H1 (cell line): ENCODE results near the gene ADRA2A. TPM values are rescaled to one million over a fixed set of nuclear protein-coding genes. Genes with fewer than 3 reads are reported as not detected.

Experiments
- CBX5 ChIP-seq: fragments of 300-800, 300-1000 bp; sonication (generic); IDR thresholded peaks from 2 replicates; pipeline ENCODE4 v1.7.1; 2016; ENCODE audit warnings: antibody characterized with exemption, low read length, low read depth
- CTBP2 ChIP-seq: IDR thresholded peaks from 2 replicates; pipeline ENCODE4 v1.7.0; 2011; ENCODE audit warnings: borderline replicate concordance, mild to moderate bottlenecking, moderate library complexity, mixed read lengths, low read length; ENCODE audit not compliant: insufficient read depth, insufficient read length
- FOSL1 ChIP-seq: IDR thresholded peaks from 2 replicates; pipeline ENCODE4 v1.6.1; 2011; ENCODE audit warnings: mild to moderate bottlenecking, low read depth, low read length, moderate library complexity; ENCODE audit not compliant: insufficient read depth
- NANOG ChIP-seq: IDR thresholded peaks from 2 replicates; pipeline ENCODE4 v1.6.1; 2011; ENCODE audit warnings: low read length, low read depth, mild to moderate bottlenecking, inconsistent platforms; ENCODE audit not compliant: insufficient read depth, poor library complexity, severe bottlenecking
- POLR2AphosphoS5 ChIP-seq: IDR thresholded peaks from 2 replicates; pipeline ENCODE4 v1.6.1; 2011; ENCODE audit warnings: low read depth, low read length
- polyA plus RNA-seq, 7 experiments: library from polyadenylated mRNA; depleted of rRNA in 3 of 7; stranded (reverse) in 5 of 7; unstranded in 2 of 7; fragments of >200 nt in 5 of 7; fragments of 200-250 nt in 2 of 7; gene quantifications; 1 replicate in 5 of 7; 2 replicates in 1 of 7; 4 replicates in 1 of 7; pipeline versions ENCODE4 v1.2.1 to v1.2.3, GENCODE V29; 2011 to 2013; ENCODE audit warnings: missing spikeins in 2 of 7, mixed read lengths in 2 of 7
- total RNA-seq: library from RNA; stranded (reverse); fragmentation: NEBNext Ultra II Directional; extraction: Animal tissue kit (Norgen Biotek cat#: 25700); gene quantifications from 2 replicates; pipeline ENCODE4 v1.2.1, GENCODE V29; 2021
- TF ChIP-seq, protein P1 (sequence below): fragments of 300-600 bp; sonication (generic); IDR thresholded peaks from 2 replicates; pipeline ENCODE4 v1.7.1; 2012; ENCODE audit warnings: low read length, moderate library complexity, mild to moderate bottlenecking, inconsistent platforms; ENCODE audit not compliant: insufficient replicate concordance

ADRA2A gene
- total and polyA plus RNA-seq, 2 of the 8 experiments (the other 6 are each of a cell fraction or from before 2014, with no cell fraction given) = 5.9 to 6.2 TPM

DNA sequence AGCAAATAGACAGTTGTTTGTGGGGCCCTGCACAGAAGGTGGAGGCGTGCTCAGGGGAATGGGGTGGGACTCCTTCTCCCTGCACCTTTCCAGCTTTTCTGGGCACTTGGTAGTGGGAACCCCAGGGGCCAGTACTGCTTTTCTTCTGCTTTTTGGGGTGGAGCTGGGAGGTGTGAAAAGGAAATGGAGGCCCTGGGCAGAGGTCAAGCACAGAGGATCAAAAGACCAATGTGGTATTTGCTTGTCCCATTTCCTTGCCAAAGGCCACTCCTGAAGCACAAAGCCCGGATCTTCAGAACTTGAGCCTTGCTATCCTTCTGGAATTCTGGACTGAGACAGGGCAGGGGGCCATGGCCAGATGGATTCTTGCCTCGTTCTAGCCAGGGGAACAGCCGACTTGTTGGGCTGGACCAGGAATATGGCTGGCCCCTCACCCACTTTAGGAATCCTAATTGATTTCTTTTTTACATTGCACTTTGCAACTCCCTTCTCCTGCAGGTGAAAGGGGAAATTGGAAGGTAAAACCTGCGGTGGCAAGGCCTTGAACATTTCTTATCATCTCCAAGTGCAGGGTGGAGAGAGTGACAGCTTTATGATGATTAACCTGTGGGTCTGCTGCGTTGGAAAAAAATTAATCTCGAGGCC lies 26.5 kb downstream of the ADRA2A start (continued):
- TF ChIP-seq, protein P1, sequence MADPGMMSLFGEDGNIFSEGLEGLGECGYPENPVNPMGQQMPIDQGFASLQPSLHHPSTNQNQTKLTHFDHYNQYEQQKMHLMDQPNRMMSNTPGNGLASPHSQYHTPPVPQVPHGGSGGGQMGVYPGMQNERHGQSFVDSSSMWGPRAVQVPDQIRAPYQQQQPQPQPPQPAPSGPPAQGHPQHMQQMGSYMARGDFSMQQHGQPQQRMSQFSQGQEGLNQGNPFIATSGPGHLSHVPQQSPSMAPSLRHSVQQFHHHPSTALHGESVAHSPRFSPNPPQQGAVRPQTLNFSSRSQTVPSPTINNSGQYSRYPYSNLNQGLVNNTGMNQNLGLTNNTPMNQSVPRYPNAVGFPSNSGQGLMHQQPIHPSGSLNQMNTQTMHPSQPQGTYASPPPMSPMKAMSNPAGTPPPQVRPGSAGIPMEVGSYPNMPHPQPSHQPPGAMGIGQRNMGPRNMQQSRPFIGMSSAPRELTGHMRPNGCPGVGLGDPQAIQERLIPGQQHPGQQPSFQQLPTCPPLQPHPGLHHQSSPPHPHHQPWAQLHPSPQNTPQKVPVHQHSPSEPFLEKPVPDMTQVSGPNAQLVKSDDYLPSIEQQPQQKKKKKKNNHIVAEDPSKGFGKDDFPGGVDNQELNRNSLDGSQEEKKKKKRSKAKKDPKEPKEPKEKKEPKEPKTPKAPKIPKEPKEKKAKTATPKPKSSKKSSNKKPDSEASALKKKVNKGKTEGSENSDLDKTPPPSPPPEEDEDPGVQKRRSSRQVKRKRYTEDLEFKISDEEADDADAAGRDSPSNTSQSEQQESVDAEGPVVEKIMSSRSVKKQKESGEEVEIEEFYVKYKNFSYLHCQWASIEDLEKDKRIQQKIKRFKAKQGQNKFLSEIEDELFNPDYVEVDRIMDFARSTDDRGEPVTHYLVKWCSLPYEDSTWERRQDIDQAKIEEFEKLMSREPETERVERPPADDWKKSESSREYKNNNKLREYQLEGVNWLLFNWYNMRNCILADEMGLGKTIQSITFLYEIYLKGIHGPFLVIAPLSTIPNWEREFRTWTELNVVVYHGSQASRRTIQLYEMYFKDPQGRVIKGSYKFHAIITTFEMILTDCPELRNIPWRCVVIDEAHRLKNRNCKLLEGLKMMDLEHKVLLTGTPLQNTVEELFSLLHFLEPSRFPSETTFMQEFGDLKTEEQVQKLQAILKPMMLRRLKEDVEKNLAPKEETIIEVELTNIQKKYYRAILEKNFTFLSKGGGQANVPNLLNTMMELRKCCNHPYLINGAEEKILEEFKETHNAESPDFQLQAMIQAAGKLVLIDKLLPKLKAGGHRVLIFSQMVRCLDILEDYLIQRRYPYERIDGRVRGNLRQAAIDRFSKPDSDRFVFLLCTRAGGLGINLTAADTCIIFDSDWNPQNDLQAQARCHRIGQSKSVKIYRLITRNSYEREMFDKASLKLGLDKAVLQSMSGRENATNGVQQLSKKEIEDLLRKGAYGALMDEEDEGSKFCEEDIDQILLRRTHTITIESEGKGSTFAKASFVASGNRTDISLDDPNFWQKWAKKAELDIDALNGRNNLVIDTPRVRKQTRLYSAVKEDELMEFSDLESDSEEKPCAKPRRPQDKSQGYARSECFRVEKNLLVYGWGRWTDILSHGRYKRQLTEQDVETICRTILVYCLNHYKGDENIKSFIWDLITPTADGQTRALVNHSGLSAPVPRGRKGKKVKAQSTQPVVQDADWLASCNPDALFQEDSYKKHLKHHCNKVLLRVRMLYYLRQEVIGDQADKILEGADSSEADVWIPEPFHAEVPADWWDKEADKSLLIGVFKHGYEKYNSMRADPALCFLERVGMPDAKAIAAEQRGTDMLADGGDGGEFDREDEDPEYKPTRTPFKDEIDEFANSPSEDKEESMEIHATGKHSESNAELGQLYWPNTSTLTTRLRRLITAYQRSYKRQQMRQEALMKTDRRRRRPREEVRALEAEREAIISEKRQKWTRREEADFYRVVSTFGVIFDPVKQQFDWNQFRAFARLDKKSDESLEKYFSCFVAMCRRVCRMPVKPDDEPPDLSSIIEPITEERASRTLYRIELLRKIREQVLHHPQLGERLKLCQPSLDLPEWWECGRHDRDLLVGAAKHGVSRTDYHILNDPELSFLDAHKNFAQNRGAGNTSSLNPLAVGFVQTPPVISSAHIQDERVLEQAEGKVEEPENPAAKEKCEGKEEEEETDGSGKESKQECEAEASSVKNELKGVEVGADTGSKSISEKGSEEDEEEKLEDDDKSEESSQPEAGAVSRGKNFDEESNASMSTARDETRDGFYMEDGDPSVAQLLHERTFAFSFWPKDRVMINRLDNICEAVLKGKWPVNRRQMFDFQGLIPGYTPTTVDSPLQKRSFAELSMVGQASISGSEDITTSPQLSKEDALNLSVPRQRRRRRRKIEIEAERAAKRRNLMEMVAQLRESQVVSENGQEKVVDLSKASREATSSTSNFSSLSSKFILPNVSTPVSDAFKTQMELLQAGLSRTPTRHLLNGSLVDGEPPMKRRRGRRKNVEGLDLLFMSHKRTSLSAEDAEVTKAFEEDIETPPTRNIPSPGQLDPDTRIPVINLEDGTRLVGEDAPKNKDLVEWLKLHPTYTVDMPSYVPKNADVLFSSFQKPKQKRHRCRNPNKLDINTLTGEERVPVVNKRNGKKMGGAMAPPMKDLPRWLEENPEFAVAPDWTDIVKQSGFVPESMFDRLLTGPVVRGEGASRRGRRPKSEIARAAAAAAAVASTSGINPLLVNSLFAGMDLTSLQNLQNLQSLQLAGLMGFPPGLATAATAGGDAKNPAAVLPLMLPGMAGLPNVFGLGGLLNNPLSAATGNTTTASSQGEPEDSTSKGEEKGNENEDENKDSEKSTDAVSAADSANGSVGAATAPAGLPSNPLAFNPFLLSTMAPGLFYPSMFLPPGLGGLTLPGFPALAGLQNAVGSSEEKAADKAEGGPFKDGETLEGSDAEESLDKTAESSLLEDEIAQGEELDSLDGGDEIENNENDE = no peak
- no peak for TF ChIP-seq CBX5
- TF ChIP-seq POLR2AphosphoS5 = no peak
- TF ChIP-seq FOSL1 = no peak
- TF ChIP-seq NANOG = no peak
- no peak for TF ChIP-seq CTBP2
